Peyer's patch (tissue), 4 donors: ENCODE data around the gene L3MBTL4.

Experiments used
- CTCF ChIP-seq, 6 experiments: fragments of 450-650 bp in 4 of 6; fragments of 200-600 bp in 2 of 6; sonication (generic) in 1 of 6; IDR thresholded peaks; one replicate each; pipeline ENCODE4 v1.5.1; 2017 to 2019; ENCODE audit warnings: antibody characterized with exemption in 6 of 6, mild to moderate bottlenecking in 3 of 6, moderate library complexity in 1 of 6
- POLR2A ChIP-seq, 2 donors: fragments of 450-650 bp; IDR thresholded peaks; one replicate each; pipeline ENCODE4 v1.5.1; 2017; ENCODE audit warnings: antibody characterized with exemption in 2 of 2, mild to moderate bottlenecking in 2 of 2, moderate library complexity in 2 of 2

- TF ChIP-seq CTCF (IDR thresholded peaks at IDR 0.05) (no peak), POLR2A (IDR thresholded peaks at IDR 0.05) (no peak)
Observed at GRCh38 chr18:6401687-6402086, 13.0 kb downstream of the L3MBTL4 start.
